Globus pallidus (tissue), 1 donor: Measurements from ENCODE around the gene PML.
"Not testable (repeated sequence)": the region's sequence is repeated elsewhere in the genome, so short reads cannot be mapped to it uniquely, and the experiment has no call there.

Source experiments
- DNase-seq: peaks from one replicate; pipeline ENCODE4 v3.0.0-alpha.2; 2015; ENCODE audit warnings: low spot score

The PML gene

DNA sequence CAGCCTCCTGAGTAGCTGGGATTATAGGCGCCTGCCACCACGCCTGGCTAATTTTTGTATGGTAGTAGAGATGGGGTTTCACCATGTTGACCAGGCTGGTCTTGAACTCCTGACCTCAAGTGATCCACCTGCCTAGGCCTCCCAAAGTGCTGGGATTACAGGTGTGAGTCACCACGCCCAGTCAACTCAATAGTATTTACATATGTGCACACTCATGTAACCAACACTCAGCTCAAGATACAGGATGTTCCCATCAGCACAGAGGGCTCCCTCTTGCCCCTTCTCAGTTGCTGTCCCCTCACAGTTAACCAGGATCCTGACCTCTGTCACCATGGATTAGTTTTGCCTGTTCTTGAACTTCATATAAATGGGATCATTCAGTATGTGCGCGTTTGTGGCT is 61.8 kb downstream of the PML start:
- DNase-seq = not testable (repeated sequence)

DNA sequence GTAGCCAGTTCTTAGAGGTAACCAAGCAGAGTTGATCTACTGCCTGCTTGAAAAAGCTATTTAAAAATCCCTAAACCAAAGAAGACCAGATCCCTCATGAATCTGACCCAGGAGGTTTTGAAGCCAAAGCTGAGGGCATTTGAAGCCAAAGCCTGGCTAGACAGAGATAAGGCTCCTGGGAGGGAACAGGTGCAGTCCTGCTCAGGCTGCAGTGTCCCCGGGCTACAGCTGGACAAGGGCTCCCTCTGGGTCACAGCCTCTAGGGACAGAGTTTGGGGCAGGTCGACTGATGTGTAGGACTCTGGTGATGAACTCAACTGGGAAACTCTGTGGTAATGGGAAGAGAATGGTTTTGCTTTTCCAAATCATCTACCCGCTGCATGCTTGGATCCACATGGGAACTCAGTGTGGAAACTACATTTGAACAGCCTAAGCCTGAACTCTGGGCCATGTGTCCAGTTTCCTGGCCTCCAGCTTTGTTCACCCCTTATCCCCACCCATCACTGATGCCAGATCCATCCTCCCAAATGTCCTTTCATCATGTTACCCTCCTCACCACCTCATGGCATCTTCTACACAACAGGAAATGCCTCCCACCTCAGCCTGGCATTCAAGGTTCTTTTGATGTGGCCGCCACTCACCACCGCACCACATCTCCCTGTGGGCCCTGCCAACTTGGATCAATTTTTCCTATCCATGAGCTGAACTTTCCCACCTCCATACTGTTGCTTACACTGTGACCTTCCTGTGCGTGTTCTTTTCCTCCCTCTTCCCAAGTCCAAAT is 64.7 kb downstream of the PML start:
- not testable (repeated sequence) for DNase-seq

DNA sequence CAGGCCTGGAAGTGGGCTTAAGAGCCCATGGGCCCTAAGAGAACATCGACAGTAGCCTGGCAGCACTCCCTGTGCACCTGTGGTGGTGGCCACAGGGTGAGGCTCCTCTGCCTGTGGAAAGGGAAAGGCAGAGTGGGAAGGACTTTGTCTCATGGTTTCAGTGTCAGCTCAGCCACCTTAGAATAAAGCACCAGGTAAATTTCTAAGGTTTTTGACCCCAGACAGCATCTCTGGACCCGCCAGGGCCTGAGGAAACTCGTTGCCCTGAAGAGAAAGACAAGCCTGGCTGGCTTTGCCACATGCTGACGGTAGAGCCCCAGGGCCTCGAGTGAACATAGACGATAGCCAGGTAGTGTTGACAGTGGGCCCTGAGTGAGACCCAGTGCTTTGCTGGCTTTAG is 65.7 kb downstream of the PML start:
- DNase-seq = no peak

DNA sequence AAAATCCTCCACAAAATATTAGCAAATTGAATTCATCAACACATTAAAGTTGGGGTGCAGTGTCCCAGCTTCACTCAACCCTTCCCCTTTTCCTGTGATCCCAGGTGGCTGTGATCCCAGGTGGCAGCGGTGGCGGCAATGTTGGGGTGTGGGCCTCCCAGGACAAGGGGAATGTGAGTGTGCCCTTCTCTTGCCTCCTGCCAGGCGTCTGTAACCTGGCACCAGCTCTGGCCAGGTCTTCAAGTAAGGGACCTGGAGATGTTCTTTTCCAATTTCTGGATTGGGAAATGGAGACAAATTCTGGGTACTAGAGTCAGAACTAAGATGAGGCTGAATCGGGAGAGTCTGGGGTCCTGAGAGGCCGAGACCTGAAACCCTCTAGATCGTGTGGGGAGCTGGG is 67.7 kb downstream of the PML start:
- DNase-seq = no peak

DNA sequence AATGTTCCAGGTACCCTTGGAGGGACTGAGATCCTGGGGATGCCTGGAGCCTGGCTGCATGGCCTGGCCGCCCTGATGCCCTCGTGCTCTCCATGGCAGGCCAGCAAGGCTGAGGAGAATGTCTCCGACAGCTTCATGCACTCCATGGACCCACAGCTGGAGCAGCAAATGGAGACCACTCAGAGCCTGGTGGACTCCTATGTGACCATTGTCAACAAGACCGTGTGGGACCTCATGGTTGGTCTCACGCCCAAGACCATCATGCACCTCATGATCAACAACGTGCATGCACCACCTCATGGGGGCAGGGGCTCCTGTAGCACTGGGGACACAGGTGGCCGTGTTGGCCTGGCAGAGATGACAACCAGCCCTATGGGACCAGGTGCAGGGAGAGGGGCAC is 68.2 kb downstream of the PML start:
- DNase-seq = no peak

DNA sequence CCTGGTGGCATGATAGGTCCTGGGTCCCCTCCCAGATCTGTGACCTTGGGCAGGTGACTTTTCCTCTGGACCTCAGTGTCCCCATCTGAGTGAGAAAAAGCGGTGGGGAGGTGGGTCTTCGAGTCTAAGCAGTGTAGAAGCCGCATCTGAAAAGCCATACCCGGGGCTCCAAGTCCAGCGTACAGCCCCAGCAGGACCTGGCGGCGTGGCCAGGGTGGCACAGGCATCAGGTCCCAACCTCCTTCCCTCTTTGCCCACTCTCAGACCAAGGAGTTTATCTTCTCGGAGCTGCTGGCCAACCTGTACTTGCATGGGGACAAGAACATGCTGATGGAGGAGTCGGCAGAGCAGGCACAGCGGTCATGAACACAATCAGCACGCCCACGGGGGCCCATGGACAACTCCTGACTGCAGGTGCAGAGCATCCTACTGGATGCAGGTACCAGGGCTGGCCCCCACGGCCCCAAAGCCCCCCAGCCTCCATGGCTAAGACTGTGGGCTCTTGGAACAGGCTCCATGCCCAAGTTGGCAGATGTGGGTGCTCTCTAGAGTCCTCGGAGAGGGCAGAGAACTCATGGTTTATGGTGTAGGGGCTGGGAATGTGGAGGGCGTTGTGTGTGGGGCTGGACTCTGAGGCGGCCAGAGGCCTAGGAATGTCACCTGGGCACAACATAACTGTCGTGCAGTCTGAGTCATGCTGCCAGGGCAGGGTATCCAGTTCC is 69.1 kb downstream of the PML start:
- not testable (repeated sequence) for DNase-seq

DNA sequence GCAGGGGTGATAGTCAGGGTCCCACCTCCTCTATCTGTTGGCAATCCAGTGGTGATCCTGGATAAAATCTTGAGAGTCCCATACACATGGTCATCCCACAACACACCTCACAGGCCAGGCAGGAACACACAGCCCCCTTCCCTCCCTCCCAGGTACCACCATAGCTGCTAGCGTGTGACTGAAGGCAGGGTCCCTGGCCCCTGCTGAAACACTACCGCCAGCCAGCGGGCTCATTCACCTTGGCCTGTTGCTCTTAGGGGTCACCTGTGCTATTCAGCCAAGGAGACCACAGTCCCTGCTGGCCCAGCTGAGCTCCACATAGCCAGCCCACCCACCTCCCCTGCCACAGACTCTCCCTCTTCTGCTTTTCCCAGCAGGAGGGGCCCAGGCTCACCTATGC is 69.7 kb downstream of the PML start:
- not testable (repeated sequence) for DNase-seq

DNA sequence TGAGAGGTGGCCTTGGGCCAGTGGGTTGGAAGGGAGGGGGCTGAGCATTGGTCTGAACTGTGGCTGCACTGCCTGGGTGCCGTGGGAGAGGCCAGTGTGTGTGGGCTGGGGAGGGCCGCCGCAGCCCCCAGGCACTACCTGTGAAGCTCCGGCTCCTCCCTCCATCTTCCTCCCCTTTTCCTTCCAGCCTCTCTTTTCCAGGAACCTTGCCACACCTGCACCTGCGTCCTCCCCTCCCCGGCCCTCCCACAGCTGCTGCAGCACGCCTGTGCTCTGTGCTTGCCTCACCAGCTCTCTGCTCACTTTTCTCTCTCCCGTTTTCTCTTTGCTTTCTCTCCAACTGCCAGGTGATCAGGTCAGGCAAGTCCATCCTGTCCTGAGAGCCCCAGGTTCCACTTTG is 70.3 kb downstream of the PML start:
- DNase-seq = not testable (repeated sequence)

DNA sequence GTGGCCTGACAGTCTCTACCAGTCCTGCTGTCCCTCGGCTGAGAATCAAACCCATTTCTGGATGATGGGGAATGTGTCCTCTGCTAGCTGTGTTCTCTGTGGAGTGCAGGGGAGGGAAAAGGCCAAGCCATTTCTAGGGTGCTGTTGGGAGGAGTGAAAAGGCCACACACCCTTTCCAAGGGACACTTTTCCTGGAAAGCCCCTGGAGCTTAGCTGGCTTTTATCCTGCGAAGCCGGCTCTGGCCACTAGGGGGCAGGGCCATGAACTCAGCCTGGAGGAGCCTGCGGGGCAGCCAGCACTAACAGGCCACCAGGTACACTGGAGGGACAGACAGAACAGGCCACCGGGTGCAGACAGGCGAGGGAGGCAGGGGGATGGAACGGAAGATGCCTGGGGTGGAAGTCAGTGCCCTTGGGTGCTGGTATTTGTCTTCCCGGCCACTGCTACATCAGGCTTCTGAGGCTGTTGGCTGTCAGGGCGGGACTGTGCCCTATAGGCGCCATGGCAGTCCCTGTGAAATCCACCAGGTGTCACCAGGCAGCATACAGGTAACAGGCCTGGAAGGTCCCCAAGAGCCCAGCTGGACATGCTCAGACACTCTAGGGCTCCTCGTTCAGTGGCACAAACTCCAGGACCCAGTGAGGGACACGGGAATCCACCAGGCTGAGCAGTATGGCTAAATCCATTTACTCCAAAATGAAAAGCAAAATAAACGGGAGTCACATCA is 71.3 kb downstream of the PML start:
- DNase-seq = not testable (repeated sequence)

DNA sequence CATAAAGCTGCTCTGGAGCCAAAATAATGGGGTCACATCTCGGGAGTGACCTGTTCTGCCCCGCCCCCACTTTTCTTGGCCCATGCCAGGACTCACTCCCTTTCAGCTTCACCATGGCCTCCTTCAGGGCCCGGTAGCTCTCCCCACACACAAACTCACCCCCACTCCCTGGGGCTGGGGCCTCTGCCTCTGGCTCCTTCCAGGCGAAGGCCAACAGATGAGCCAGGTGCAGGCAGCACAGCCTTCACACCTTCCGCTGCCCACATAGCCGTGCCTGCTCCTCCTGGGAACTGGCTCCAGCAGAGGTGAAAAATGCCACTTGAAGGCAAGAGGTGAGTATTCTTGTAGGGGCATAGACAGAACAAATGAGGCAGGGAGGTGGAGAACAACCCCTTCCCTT is 77.1 kb downstream of the PML start:
- DNase-seq = not testable (repeated sequence)

DNA sequence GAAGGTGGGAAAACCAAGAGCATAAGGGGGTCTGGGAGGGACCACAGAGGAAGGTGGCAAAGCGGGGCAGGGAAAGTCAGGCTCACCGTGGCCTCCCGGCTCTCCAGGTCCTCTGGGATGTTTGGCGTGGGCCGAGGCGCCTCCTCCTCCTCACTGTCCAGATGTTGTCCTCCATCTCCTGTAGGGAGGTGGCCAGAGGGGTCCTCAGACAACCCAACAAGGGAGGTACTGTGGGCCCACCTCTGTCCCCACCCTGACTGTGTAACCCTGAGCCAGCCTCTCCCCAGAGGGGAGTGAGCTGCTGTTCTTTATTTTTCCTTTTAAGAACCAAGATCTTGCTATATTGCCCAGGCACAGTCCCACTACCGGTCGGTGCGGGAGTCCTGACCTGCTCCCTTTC is 77.6 kb downstream of the PML start:
- DNase-seq = not testable (repeated sequence)

DNA sequence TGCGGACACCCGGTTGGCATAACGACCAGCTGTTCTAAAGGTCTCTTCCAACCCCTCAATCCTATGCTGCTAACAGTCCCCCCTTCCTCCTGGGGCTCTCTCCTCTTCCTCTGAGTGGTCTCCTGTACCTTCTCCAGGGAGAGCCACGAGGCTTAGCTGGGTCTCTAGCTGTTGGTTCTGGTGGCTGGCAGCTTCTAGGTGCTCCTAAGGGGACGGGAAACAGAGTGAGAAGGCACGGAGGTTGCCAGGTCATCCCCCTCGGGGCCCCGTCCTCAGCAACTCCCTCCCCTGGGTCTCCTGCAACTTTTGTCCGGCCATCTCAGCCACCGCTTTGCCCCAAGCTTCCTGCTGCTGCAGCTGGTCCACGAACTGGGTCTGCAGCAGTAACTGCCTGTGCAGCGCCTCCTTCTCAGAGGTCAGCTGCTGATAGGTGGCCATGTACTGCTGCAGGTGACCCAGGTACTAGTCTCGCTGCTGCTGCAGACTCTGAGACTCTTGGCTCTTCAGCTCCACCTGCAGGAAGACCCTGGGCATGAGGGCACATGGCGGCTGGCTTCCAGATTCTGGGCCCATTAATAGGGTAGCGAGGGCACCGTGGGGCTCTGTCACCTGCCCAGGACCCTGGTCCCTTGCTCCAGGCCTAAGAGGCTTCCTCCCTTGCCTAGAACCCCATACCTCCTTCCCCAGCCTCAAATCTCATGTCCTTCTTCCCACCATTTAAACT is 78.3 kb downstream of the PML start:
- DNase-seq = not testable (repeated sequence)

DNA sequence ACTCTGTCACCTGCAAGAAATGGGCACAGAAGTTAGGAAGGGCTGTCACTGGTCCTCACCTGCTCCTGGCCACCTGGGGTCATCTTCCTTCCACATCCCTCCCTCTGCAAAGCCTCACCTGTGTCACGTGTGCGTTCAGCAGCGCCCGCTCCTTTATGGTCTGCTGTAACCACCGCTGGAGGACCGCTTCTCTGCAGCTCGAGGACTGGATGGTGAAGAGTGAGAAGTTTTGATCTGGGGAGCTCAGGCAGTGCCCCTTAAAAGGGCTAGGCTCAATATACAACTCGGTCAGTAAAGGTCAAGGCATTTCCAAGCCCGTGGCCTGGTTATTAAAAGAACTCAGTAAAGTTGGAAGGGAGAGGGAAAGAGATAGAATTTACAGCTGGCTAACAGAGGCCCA is 81.3 kb downstream of the PML start:
- DNase-seq = not testable (repeated sequence)

DNA sequence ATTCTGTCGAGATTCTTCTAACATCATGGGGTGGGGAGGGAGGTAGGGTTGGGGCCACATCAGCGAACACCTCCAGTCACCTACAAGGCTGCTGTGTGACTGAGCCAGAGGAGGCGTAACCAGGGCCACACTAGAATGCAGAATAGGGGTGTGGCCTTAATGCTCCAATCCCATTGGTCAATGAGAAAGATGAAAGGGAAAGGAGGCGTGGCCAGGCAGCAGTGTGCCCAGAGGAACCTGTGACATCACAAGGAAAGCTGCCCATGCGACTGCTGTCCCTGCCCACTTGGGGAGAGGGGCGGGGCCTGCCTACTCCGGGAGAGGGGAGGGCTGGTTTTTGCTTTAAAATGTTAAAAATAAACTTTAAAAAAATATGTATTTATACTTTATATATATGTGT is 87.9 kb downstream of the PML start, which contains the start of gene GOLGA6A:
Gene GOLGA6A, minus strand, starts transcription at position 101 of the 400 bp plus-strand sequence. Its CDS starts 41 bp downstream, at position 60.
- not testable (repeated sequence) for DNase-seq

DNA sequence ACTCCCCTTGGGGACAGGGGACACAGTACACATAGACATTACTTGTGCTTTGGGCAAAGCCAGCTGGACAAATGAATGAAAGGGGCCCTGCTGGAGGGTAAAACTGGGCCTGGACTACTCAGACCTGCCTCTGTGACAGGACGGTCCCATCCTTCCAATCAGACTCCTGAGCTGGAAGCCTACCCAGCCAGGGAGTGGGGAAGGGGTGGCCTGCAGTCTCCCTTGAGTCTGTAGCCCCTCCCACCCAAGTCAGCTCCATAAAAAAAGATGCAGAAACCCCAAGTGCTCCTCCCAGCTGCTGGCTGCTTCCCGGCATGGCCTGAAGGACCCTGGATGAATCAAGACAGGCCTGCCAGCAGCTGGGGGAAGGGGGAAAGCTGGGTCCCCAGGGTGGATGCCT is 100.1 kb downstream of the PML start:
- DNase-seq = not testable (repeated sequence)

DNA sequence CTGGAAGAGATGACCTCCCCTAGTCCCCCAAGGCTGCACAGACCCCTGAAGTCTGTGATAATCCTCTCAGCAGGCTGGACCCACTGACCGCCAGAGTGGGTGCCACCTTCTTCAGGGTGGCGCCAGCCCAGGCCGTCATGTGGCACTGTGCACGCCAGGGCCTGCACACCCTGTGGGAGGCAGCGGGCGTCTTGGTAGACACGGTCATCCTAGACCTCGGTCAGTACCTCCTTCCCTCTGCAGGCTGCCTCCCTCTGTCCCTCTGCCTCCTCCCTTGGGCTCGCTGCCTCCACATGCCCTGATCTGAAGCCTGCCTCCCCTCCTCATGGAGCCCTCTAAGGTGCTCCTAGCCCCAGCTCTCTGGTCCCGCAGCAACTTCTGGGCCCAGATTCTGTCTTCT is 101.1 kb downstream of the PML start:
- not testable (repeated sequence) for DNase-seq

DNA sequence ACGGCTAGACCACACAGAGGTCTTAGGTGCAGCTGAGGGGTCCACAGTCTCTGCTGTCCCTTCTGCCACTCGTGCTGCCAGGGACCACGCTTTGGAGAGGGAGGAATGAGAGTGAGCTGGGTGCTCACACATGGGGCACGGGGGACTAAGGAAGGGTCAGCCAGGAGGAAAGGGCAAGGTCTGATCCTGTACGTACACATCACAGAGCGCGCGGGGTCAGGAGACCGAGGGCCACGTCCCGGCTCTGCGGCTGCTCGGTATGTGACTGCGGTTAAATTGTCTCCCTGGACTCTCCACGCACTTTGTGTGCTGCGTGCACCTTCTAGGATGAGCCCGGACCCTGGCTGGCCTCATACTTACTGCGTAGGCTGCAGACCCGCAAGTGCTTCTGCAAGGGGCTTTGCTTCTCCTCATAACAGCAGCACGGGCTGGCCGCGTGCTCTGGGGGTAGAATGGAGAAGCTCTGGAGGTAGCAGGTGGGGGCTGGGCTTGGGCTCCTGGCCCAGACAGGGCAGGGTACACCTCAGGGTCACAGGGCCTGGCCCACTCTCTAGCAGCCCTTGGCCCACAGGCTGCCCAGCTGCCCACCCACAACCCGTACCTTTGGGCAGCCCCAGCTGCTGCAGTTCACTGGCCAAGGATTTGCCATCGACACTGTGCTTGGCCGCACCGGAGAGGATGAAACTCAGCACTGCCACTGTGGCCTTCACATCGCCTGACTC is 102.4 kb downstream of the PML start:
- not testable (repeated sequence) for DNase-seq
